Stimulated activated CD8-positive, alpha-beta memory T cell treated with anti-CD3 and anti-CD28 coated beads, Interleukin-7, amount 100 ng/mL, for 1 hour (primary cell): Measurements from ENCODE around the gene PEMT.

ENCODE experiments used
- DNase-seq, 2 donors: peaks; one replicate each; pipeline ENCODE4 v3.0.0-alpha.2; 2020; ENCODE audit warnings: low read depth in 2 of 2

PEMT gene

GRCh38 chr17:17553217-17554195, 38.0 kb downstream of the PEMT start:
- DNase-seq = no peak

DNA sequence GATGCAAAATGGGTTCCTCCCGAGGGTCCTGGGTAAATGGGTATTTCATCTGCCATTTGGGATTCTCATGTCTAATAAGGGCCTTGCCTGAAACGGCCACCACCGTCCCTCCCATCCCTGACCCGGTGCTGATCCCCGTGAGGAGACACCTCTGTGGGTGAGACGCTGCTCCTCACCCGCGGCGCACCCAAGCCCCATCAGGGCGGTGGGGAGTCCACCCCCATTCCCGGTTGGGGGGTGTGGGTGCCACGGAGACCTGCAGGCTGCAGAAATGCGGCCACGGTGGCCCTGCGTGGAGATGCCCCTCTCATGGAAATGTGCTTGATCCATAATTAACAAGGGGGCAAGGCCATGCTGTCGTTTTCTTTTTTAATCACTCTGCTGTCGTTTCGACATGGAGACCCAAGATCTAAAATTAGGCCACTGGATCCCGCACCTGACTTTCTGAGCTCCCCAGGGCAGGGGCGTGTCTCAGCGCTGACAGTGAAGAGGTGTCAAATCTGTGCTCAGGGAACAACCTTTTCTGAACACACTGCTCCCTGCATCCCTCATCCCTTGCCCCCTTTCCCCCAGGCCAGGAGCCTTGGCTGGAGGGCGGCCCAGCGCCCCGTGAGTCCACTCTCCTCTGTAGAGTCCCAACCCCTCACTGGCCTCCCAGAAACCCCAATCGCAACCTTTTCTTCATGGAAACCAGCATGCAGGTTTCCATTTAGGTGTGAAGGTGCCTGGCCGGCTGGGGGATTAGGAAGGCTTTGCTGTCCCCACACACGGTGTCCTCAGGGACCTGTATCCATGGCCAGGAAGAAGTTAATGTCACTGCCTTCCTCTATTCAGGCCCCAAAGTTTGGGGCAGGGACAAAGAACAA, 38.9 kb downstream of the PEMT start:
- DNase-seq = no peak

DNA sequence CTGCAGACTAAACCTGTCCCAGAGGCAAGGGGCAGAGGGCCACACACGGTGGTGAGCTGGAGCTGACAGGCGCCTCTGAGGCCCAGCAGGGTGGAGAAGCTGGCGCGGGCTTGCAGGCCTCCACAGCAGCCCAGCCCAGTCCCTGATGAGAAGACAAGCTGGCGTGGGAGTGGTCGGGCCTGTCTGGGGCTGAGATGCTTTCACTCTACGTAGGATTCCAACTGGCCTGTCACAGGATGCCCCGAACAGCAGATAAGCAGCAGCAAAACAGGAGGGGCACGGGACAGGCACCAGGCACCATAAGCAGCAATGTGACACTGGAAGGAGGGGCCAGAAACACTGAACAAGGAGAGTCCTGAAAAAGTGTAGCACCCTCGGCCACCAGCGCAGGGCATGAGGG, 40.1 kb downstream of the PEMT start:
- DNase-seq = no peak

- no peak for DNase-seq
Measured at GRCh38 chr17:17549732-17550366, 41.7 kb downstream of the PEMT start.

DNA sequence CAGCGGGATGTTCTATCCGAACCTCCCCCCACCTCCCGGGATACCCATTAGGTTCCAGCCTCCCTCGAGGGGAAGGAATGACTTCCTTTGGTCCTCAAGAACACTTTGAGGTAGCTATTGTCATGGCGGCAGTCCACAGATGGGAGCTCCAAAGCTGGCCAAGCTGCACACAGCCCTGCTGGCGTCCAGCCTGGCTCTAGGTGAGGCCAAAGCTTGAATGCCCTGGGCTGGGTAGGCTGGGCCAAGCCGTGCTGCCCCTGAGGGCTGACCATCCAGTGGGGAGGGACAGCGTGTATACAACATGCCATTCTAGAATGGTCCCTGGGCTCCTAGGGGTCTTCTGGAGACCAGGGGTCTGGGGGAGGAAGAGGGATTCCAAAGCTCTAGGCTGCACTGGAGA, 43.5 kb downstream of the PEMT start:
- DNase-seq = no peak

DNA sequence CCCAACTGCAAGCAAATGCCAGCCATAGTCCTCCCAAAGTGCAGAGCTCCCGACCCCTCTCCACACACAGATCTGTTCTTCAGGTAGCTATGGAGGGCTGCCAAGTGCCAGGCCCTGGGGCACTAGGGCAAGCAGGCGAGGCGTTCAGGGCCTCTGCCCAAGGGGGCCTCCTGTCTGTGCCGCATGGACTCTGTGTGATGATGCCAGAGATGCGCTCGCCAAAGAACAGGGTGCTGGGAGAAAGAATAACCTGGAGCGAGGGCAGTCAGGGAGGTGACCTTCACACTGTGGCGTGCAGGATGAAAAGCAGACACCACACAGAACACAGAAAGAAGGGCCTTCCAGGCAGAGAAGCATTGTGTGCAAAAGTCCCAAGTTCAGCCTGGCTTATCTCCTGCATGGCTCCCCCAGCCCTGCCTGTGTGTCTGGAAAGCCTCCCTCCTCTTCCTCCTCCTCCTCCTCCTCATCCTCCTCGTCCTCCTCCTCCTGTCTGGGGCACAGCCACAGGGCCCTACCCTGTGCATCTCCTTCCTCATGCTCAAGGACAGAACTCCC, 44.2 kb downstream of the PEMT start:
- DNase-seq = no peak

DNA sequence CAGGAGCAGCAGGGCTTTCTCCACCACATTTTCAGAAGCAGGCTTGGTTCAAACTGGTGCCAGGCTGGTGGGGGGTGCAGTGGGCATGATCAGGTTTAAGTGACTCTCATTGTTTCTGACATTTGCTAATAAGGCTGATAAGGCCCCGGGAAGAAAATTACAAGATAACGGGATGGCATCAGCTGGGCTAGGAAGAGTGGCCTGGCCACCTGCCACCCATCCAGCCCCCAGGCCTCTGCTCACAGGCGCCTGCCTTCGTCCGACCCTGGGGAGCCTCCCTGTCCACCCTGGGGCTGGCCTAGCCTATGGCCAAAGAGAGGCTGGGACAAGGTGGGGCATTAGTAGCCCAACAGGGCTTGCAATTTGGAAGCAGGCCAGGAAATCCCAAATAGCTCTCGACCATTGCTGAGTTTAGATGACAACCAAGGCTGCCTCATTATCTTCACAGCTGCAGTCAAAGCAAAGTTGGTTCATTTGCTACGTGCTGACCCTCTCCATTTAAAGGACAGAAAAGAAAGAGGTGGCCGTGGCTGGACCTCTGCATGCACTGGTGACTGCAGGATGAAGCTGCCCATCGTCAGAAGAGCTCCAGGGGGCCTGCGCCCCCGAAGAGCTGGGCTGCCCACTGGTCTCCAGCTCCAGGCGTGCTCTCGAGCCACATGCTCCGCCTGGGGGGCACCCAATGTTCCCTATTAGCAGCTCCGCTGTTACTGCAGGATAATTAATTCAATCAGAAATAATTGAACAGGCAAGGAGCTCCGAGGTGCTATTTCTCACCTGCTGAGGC, 44.9 kb downstream of the PEMT start:
- DNase-seq = no peak

DNA sequence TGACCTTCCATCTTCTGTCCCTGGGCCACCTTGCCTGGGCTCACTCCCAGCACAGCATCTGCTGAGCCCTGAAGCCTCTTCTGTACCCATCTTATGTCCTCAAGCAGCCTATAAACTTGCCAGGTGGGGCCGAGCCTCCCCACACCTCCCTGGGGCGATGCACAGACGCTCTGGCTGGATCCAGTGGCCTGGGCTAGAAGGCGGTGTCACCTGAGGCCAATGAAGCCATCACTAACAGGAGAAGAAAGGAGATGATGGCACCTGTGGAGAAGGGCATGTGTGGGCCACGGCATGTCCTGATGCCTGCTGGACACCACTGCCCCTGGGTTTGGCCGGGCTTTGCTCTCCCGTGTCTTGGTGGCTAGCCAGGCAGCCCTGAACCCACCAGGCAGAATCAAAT, 45.5 kb downstream of the PEMT start:
- no peak for DNase-seq

DNA sequence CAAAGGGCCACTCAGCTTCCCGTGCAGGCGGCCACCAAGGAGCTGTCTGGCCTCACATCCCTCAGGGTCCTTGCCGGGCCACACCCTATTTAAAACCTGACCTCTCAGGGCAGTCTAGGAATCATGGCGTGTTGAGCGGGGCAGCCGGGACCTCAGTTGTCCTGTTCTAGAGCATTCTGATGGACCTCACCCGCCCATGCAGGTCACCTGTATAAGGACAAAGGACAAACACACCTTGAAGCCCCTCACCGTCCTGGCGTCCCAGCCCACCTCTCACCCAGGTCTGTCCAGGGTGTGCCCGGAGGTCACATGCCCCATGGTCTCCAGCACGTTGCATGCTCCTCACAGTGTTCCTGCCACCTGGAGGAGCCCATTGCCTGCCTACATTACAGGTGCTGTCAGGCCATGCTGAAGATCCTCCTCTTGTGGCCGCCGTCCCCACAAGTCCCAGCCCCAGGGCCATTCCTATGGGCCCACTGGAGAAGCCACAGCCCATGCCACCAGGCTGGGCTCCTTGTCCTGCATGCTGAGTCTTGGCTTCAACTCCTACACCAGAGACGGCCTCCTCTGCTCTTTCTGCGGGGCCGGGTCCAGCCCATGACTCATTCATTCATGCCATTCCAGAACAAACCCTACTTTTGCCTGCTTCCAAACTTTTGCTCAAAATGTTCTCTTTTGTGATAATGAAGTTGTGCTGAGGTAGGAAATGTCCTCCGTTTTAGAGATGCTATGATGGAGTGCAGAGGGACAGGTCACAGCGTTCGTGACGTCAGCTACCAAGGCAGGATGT, 46.3 kb downstream of the PEMT start:
- DNase-seq = no peak

GRCh38 chr17:17542906-17543635, 48.4 kb downstream of the PEMT start:
- no peak for DNase-seq

GRCh38 chr17:17541640-17542001, 49.9 kb downstream of the PEMT start:
- DNase-seq = no peak

GRCh38 chr17:17540935-17541639, 50.4 kb downstream of the PEMT start:
- DNase-seq = no peak

GRCh38 chr17:17540278-17540906, 51.1 kb downstream of the PEMT start:
- DNase-seq = no peak

DNA sequence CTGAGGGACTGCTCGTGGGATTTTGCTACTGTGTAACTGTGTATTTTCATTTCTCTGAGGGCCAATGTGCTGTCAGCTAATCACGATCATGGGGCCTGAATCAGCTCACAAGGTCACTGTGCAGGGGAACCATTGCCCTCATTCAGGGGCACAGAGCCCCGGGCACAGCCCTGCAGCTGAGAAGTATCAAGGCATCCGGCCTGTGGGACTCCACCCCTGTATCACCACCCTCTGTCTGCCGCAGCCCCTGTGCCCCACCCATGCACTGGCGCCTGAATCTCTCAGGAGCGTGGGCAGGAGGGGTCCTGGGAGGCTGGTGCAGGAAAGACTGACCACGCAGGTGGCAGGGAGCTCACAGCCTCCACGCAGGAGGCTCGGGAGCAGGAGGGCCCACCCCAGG, 51.9 kb downstream of the PEMT start:
- no peak for DNase-seq

- DNase-seq = no peak
Measured at GRCh38 chr17:17538417-17539391, 52.8 kb downstream of the PEMT start.

- DNase-seq = no peak
Measured at GRCh38 chr17:17537311-17538099, 54.0 kb downstream of the PEMT start.

- no peak for DNase-seq
Measured at GRCh38 chr17:17536702-17537101, 54.8 kb downstream of the PEMT start.
